GM21526 (cell line): Measurements from ENCODE around the gene HPS3.

Experiments used
- ATAC-seq: cut with Tn5 transposase; IDR thresholded peaks from one replicate; pipeline ENCODE4 v1.9.1; 2021; ENCODE audit warnings: moderate library complexity; ENCODE audit not compliant: unreplicated experiment, low FRiP score

The HPS3 gene

GRCh38 chr3:149119466-149119865, 10.0 kb upstream of the HPS3 start:
- ATAC-seq = no peak

DNA sequence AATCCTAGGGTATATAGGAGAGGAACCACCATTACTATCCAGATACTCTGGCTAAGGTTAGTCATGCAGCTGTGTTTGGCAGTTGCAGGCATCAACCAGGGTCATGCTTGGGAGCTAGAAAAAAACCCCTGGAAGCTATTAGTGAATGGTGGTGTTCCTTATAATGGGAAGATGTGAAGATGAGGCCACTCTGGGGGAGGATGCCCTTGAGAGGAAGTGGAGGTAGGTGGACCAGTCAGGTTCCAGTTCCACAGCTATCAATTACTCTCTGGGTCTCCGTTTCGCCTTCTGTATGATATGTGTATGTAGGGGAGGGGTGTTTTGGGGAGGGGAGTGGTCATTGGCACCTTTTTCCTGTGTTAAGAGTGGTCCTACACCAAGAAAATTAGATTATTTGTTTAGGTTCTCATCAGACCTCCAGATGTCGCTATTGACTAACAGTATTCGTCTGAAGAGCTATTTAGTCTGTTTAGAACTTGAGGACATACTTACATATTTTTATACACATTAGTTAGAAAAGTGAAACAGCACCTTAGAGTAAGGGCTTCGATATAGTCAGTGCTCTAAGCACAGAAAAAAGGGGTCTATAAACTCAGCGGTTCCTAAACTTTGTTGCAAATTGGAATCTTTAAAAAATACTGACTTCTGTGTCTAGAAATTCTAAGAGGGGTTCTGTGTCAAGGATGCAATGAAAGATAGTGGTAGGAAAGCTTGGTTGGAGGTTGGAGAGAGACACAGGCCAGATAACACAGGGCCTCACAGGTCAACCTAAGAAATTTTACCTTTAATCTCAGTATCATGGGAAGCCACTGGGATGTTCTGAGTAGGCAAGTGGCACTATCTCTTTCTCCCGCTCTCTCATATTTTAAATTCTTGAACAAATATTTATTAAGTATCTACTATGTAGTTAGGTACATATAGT, 9.1 kb upstream of the HPS3 start:
- peak; percentile 64 for ATAC-seq

- no peak for ATAC-seq
These were observed 6.5 kb upstream of the HPS3 start for GRCh38 chr3:149122721-149123578.

DNA sequence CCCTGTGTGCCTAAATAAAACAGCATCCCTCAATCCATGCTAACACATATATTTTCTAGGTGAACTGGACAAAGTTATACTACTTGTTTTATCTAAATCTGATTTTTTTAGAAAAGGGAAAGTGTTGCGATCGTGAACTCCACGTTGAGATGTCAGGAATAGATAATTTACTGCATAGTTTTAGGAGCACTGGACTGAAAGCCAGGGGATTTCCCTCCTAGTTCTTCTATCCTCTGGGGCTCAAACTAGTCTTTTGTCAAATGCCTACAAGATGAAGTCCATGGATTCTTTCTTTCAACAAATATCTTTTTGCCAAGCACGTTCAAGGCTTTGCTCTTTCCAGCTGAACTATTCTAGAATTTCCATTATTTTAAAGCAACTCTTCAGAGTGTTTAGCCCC, 617 bp upstream of the HPS3 start:
- peak; percentile 1 for ATAC-seq

DNA sequence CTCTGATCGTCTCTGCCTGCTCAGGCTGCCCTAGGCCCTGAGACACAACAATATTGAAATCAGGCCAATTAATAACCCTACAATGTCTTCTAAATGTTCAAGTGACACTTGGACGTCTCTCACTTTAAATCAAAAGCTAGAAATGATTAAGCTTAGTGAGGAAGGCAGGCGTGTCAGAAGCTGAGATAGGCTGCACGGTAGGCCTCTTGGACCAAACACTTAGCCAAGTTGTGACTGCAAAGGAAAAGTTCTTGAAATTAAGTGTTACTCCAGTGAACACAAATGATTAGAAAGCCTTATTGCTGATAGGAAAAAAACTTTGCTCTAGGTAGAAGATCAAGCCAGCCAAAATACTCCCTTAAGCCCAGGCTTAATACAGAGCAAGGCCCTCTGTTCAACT, 2.2 kb downstream of the HPS3 start:
- ATAC-seq = no peak

- ATAC-seq = no peak
These were observed 5.1 kb downstream of the HPS3 start for GRCh38 chr3:149134575-149134974.

- ATAC-seq = no peak
These were observed 13.2 kb downstream of the HPS3 start for GRCh38 chr3:149142682-149143081.

DNA sequence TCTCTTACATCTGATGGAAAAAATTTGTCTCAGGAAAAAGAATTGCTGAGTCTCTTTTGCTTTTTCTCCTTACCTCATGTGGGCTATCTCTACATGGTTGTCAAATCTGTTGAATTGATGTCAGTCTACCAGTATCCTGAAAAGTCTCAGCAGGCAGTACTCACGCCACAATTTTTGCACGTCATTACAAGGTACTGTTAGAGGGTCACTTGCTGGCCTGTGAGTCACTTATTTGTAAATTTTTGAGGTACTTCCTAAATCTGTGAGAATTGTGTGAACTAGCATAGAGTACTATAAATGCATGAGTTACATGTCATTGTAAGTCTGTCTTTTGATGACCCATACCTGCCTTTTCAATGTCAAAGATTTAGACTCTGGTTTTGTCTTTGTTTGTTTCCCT, 15.9 kb downstream of the HPS3 start:
- ATAC-seq = no peak

GRCh38 chr3:149145974-149146373, 16.5 kb downstream of the HPS3 start:
- peak; percentile 77 for ATAC-seq

- ATAC-seq = no peak
These were observed 21.0 kb downstream of the HPS3 start for GRCh38 chr3:149150436-149150835.

GRCh38 chr3:149151843-149152242, 22.4 kb downstream of the HPS3 start:
- no peak for ATAC-seq

GRCh38 chr3:149152420-149152819, 23.0 kb downstream of the HPS3 start:
- ATAC-seq = peak; percentile 81

GRCh38 chr3:149153402-149153801, 24.0 kb downstream of the HPS3 start:
- ATAC-seq = no peak

DNA sequence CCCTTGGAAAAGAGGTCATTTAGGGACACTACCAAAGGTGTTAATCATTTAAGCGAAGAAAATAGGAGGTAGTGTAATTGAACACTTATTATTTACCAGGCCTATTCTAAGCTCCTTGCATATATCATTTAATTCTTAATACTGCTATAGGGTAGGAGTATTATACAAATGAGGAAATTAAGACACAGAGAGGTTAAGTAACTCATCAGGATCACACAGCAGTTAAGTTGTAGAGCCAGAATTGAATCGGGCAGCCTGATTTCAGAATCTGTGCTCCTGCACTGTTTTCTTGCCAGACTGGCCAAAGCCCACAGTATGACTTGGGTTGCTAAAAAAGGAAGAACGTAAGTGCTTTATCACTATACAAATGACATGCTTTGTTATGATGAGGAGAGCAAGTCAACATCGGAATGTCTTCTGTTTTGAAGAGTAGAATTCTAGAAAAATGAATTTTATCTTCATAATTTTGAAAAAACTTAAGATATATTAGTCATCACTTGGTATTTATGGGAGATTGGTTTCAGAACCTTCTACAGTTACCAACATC, 31.4 kb downstream of the HPS3 start:
- no peak for ATAC-seq

DNA sequence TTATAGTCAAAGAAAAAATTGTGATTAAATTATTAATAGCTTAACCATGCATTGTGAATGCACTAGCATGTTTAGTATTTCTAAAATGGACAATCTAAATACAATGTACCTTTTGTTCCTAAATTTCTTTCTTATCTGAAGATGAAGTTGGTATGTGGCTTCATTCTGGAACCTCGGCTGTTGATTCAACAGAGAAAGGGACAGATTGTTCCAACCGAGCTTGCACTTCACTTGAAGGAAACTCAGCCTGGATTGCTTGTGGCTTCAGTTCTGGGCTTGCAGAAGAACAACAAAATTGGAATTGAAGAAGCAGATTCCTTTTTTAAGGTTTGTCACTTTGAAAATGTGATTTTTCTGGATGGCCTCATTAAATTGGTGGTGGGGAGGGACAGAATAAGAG, 32.6 kb downstream of the HPS3 start:
- no peak for ATAC-seq

DNA sequence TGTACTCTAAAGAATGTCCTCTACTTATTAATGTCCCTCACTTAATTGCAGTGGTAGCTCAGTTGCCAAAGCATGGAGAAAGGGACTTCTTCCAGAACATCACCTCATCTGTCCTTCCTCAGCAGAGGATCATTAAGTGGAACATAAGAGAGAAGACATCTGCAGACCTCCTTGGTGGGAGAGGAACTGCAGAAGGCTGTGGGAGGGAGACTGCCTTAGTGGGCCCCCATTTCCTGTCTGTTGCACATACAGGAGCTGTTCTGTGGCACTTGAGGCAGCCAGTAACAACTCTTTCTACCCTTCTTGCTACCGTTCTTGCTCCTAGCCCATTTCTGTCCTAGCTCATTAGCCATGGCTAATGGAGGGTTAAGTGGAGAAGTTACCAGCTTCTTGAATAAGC, 33.6 kb downstream of the HPS3 start:
- ATAC-seq = no peak

GRCh38 chr3:149167898-149168297, 38.5 kb downstream of the HPS3 start:
- no peak for ATAC-seq

GRCh38 chr3:149170672-149171071, 41.2 kb downstream of the HPS3 start:
- no peak for ATAC-seq

DNA sequence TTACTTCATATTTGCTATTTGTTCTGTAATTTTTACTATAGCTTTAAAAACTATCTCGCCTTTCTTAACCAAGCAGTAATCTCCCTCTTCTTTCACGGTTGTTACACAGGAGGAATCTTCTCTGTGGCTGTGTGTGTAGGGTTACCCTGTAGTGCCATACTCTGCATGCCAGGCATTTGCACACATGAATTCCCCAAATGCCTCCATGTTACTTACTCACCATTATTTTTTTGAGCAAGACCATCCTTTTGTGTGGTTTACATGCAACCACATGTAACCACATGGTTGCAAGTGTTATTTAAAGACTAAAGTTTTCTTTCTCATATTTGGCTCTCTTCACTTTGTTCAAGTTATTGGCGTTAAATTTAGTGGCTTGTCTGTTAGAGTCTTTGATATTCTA, 45.5 kb downstream of the HPS3 start:
- ATAC-seq = peak; percentile 75

DNA sequence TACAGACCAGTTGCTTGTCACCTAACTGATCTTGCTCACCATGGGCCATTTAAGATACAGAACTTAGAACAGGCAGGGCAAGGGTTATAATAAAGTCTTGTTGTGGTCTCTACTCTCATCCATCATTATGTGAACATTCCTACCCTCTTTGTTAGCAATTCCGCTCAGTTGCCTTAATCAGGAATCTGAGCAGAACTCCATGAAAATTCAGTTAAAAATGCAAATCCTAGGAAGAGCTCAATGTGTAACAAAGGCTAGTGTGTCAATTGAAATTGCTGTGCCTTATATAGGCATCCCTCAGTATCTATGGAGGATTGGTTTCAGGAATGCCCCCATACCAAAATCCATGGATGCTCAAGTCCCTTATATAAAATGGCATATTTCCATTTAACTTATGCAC, 47.7 kb downstream of the HPS3 start:
- no peak for ATAC-seq

DNA sequence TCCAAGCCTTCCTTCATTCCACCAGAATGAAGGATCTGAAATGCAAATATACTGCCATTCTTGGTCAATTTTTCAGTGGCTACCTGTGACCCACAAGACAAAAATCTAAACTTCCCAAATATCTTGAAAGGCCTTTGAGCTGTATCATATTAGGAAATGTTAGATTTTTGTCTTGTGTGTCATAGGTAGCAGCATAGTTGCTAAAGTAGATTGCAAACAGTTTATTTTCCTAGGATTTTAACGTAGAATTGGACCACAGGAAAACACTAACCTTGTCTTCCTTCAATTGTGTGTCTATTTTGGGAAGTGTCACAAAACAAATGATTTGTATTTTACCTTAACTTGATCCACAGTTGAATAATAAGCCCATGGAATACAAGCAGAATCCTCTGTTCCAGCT, 49.8 kb downstream of the HPS3 start:
- no peak for ATAC-seq
